ENCODE data around the gene CLDN11. TPM values are rescaled to one million over a fixed set of nuclear protein-coding genes. Genes with fewer than 3 reads are reported as not detected.

CLDN11 gene
- total RNA-seq, 2 experiments from 2014 or later: not detected

- peak; percentile 45 for DNase-seq
- H3K27ac Mint-ChIP-seq: no peak overlapping the region
- H3K4me3 Mint-ChIP-seq: no peak overlapping the region
- H3K36me3 Mint-ChIP-seq: no peaks in the 10 kb centered on the region
- peaks cover 20% of the 10 kb centered on the region for H3K27me3 Mint-ChIP-seq
- H3K4me1 Mint-ChIP-seq (ENCODE audit: low read depth): peaks cover 8% of the 10 kb centered on the region
- ChIA-PET POLR2A (interaction anchor here (0.6 kb wide), 1 partner anchor 276 kb away, joined by 3 read pairs; no protein-coding TSS in a partner anchor), CTCF (interaction anchor here (0.5 to 8.8 kb wide), 59 partner anchors 8 to 1749 kb away, joined by 3 to 226 read pairs (median 4); no protein-coding TSS in a partner anchor)
- intact Hi-C loops (cut with micrococcal nuclease): loop anchor here (1.0 to 10.0 kb wide), 5 partner anchors 83 to 549 kb away; partner anchors contain the start of gene LRRC31
- no peaks in the 10 kb centered on the region for H3K9me3 Mint-ChIP-seq
Measured at GRCh38 chr3:170414202-170414663, 4.4 kb upstream of the CLDN11 start.

- H3K9me3 Mint-ChIP-seq: no peaks in the 10 kb centered on the region
- intact Hi-C loops (cut with micrococcal nuclease): loop anchor here (5.0 to 10.0 kb wide), 2 partner anchors 145 to 552 kb away; partner anchors contain the start of gene LRRC31
- no peaks in the 10 kb centered on the region for H3K36me3 Mint-ChIP-seq
- ChIA-PET CTCF (interaction anchor here (1.4 to 8.8 kb wide), 2 partner anchors 23 to 396 kb away, joined by 3 to 226 read pairs; no protein-coding TSS in a partner anchor), POLR2A (no interaction called here)
- H3K27me3 Mint-ChIP-seq: peaks cover 30% of the 10 kb centered on the region
- no peak for DNase-seq
- no peak overlapping the region for H3K27ac Mint-ChIP-seq
- H3K4me3 Mint-ChIP-seq: no peak overlapping the region
- peaks cover 16% of the 10 kb centered on the region for H3K4me1 Mint-ChIP-seq (ENCODE audit: low read depth)
Measured at GRCh38 chr3:170417090-170417489, 1.6 kb upstream of the CLDN11 start.

- Mint-ChIP-seq H3K27ac (no peak overlapping the region), H3K27me3 (peaks cover 30% of the 10 kb centered on the region), H3K9me3 (no peaks in the 10 kb centered on the region), H3K36me3 (no peaks in the 10 kb centered on the region), H3K4me3 (no peak overlapping the region), H3K4me1 (ENCODE audit: low read depth) (peaks cover 16% of the 10 kb centered on the region)
- ChIA-PET CTCF (interaction anchor here (1.3 kb wide), 1 partner anchor 392 kb away, joined by 4 read pairs; no protein-coding TSS in a partner anchor), POLR2A (no interaction called here)
- intact Hi-C loops (cut with micrococcal nuclease): loop anchor here (5.0 to 10.0 kb wide), 3 partner anchors 143 to 655 kb away; partner anchors contain the start of genes ACTRT3, LRRC31 and TERC
- DNase-seq: no peak
Measured at GRCh38 chr3:170419557-170420087, 954 bp downstream of the CLDN11 start.

- no peaks in the 10 kb centered on the region for H3K9me3 Mint-ChIP-seq
- no peak overlapping the region for H3K4me3 Mint-ChIP-seq
- intact Hi-C loops (cut with micrococcal nuclease): loop anchor here (10.0 kb wide), 1 partner anchor 656 kb away; the partner anchor contains the start of genes ACTRT3 and TERC
- ChIA-PET POLR2A (no interaction called here), CTCF (interaction anchor here (1.3 kb wide), 1 partner anchor 391 kb away, joined by 4 read pairs; no protein-coding TSS in a partner anchor)
- no peak for DNase-seq
- no peak overlapping the region for H3K27ac Mint-ChIP-seq
- H3K4me1 Mint-ChIP-seq (ENCODE audit: low read depth): peaks cover 16% of the 10 kb centered on the region
- no peaks in the 10 kb centered on the region for H3K36me3 Mint-ChIP-seq
- peaks cover 30% of the 10 kb centered on the region for H3K27me3 Mint-ChIP-seq
Measured at GRCh38 chr3:170420307-170420821, 1.7 kb downstream of the CLDN11 start.

- H3K4me3 Mint-ChIP-seq: no peak overlapping the region
- H3K27ac Mint-ChIP-seq: no peak overlapping the region
- no peak for DNase-seq
- intact Hi-C loops (cut with micrococcal nuclease): loop anchor here (10.0 kb wide), 1 partner anchor 656 kb away; the partner anchor contains the start of genes ACTRT3 and TERC
- no peaks in the 10 kb centered on the region for H3K9me3 Mint-ChIP-seq
- peaks cover 30% of the 10 kb centered on the region for H3K27me3 Mint-ChIP-seq
- H3K36me3 Mint-ChIP-seq: no peaks in the 10 kb centered on the region
- ChIA-PET CTCF (no interaction called here), POLR2A (no interaction called here)
- H3K4me1 Mint-ChIP-seq (ENCODE audit: low read depth): peaks cover 16% of the 10 kb centered on the region
Measured at GRCh38 chr3:170421111-170421641, 2.5 kb downstream of the CLDN11 start.

GRCh38 chr3:170421758-170422157 lies 3.1 kb downstream of the CLDN11 start:
- Mint-ChIP-seq H3K4me3 (no peak overlapping the region), H3K36me3 (no peaks in the 10 kb centered on the region), H3K27me3 (peaks cover 29% of the 10 kb centered on the region), H3K9me3 (no peaks in the 10 kb centered on the region), H3K4me1 (ENCODE audit: low read depth) (peaks cover 16% of the 10 kb centered on the region), H3K27ac (no peak overlapping the region)
- CTCF ChIA-PET: interaction anchor here (1.2 kb wide), 1 partner anchor 8 kb away, joined by 4 read pairs; no protein-coding TSS in a partner anchor
- POLR2A ChIA-PET: no interaction called here
- no peak for DNase-seq
- intact Hi-C loops (cut with micrococcal nuclease): loop anchor here (10.0 kb wide), 1 partner anchor 657 kb away; the partner anchor contains the start of genes ACTRT3 and TERC

- no peak overlapping the region for H3K27ac Mint-ChIP-seq
- H3K27me3 Mint-ChIP-seq: peaks cover 18% of the 10 kb centered on the region
- intact Hi-C loops (cut with micrococcal nuclease): loop anchor here (10.0 kb wide), 1 partner anchor 658 kb away; the partner anchor contains the start of genes ACTRT3 and TERC
- H3K36me3 Mint-ChIP-seq: no peaks in the 10 kb centered on the region
- H3K4me1 Mint-ChIP-seq (ENCODE audit: low read depth): peaks cover 16% of the 10 kb centered on the region
- DNase-seq: no peak
- no peak overlapping the region for H3K4me3 Mint-ChIP-seq
- H3K9me3 Mint-ChIP-seq: no peaks in the 10 kb centered on the region
- ChIA-PET CTCF (interaction anchor here (1.2 kb wide), 1 partner anchor 9 kb away, joined by 4 read pairs; no protein-coding TSS in a partner anchor), POLR2A (no interaction called here)
Measured at GRCh38 chr3:170423001-170423615, 4.4 kb downstream of the CLDN11 start.

GRCh38 chr3:170424879-170425278 lies 6.2 kb downstream of the CLDN11 start:
- H3K4me3 Mint-ChIP-seq: no peak overlapping the region
- H3K27ac Mint-ChIP-seq: no peak overlapping the region
- peak; percentile 15 for DNase-seq
- intact Hi-C loops (cut with micrococcal nuclease): loop anchor here (10.0 kb wide), 1 partner anchor 660 kb away; the partner anchor contains the start of genes ACTRT3 and TERC
- peaks cover 21% of the 10 kb centered on the region for H3K4me1 Mint-ChIP-seq (ENCODE audit: low read depth)
- no peaks in the 10 kb centered on the region for H3K9me3 Mint-ChIP-seq
- ChIA-PET POLR2A (no interaction called here), CTCF (interaction anchor here (1.8 kb wide), 1 partner anchor 11 kb away, joined by 8 read pairs; no protein-coding TSS in a partner anchor)
- peaks cover 11% of the 10 kb centered on the region for H3K27me3 Mint-ChIP-seq
- no peaks in the 10 kb centered on the region for H3K36me3 Mint-ChIP-seq

- H3K27me3 Mint-ChIP-seq: peaks cover 5% of the 10 kb centered on the region
- H3K4me1 Mint-ChIP-seq (ENCODE audit: low read depth): peaks cover 17% of the 10 kb centered on the region
- H3K27ac Mint-ChIP-seq: no peak overlapping the region
- ChIA-PET CTCF (interaction anchor here (1.8 kb wide), 1 partner anchor 11 kb away, joined by 8 read pairs; no protein-coding TSS in a partner anchor), POLR2A (no interaction called here)
- no peak for DNase-seq
- intact Hi-C loops (cut with micrococcal nuclease): loop anchor here (10.0 kb wide), 1 partner anchor 661 kb away; the partner anchor contains the start of genes ACTRT3 and TERC
- H3K9me3 Mint-ChIP-seq: no peaks in the 10 kb centered on the region
- no peaks in the 10 kb centered on the region for H3K36me3 Mint-ChIP-seq
- no peak overlapping the region for H3K4me3 Mint-ChIP-seq
Measured at GRCh38 chr3:170425491-170426239, 7.0 kb downstream of the CLDN11 start.

- POLR2A ChIA-PET: no interaction called here
- intact Hi-C loops (cut with micrococcal nuclease): loop anchor here (10.0 kb wide), 1 partner anchor 662 kb away; the partner anchor contains the start of genes ACTRT3 and TERC
- no peak overlapping the region for H3K4me3 Mint-ChIP-seq
- no peaks in the 10 kb centered on the region for H3K9me3 Mint-ChIP-seq
- H3K27ac Mint-ChIP-seq: no peak overlapping the region
- H3K36me3 Mint-ChIP-seq: no peaks in the 10 kb centered on the region
- CTCF ChIA-PET: interaction anchor here (1.8 kb wide), 1 partner anchor 12 kb away, joined by 8 read pairs; no protein-coding TSS in a partner anchor
- H3K27me3 Mint-ChIP-seq: peaks cover 2% of the 10 kb centered on the region
- H3K4me1 Mint-ChIP-seq (ENCODE audit: low read depth): peaks cover 17% of the 10 kb centered on the region
- DNase-seq: no peak
Measured at GRCh38 chr3:170426240-170426797, 7.7 kb downstream of the CLDN11 start.

GRCh38 chr3:170428095-170428494 lies 9.4 kb downstream of the CLDN11 start:
- DNase-seq: no peak
- H3K4me1 Mint-ChIP-seq (ENCODE audit: low read depth): peaks cover 17% of the 10 kb centered on the region
- ChIA-PET CTCF (interaction anchor here (1.7 kb wide), 1 partner anchor 383 kb away, joined by 5 read pairs; no protein-coding TSS in a partner anchor), POLR2A (no interaction called here)
- no peaks in the 10 kb centered on the region for H3K9me3 Mint-ChIP-seq
- H3K27ac Mint-ChIP-seq: no peak overlapping the region
- H3K27me3 Mint-ChIP-seq: peaks cover 2% of the 10 kb centered on the region
- H3K36me3 Mint-ChIP-seq: no peaks in the 10 kb centered on the region
- intact Hi-C loops (cut with micrococcal nuclease): loop anchor here (10.0 kb wide), 1 partner anchor 663 kb away; the partner anchor contains the start of genes ACTRT3 and TERC
- H3K4me3 Mint-ChIP-seq: no peak overlapping the region
